Stimulated activated CD4-positive, alpha-beta T cell treated with anti-CD3 and anti-CD28 coated beads, TNF-alpha, amount 100 ng/mL, for 4 hours (primary cell): Measurements from ENCODE around the gene NFKBIA.
A peak's percentile ranks its signal among the peaks of the same experiment; 100 is the strongest.
"Not testable (repeated sequence)": the region's sequence is repeated elsewhere in the genome, so short reads cannot be mapped to it uniquely, and the experiment has no call there.

Source experiments
- DNase-seq, 3 experiments: peaks; one replicate each; pipeline ENCODE4 v3.0.0-alpha.2; 2020; ENCODE audit warnings: low read depth in 3 of 3

NFKBIA gene

GRCh38 chr14:35368583-35369392 is 35.8 kb downstream of the NFKBIA start:
- no peak for DNase-seq

DNA sequence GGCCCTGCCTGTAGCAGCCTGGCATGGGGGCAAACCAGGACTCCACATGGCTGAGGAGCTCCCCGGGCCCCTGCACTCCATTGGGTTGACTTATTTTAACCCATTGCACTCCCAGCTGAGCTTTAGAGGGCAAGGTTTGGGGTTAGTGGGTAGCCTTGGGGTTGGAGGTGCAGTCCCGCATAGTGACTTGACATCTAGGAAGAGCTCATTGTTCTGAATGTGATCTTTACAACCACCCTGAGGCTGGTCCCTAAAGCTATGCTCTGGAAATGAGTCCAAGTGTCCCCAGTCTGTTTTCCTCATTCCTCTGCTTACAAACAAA is 36.4 kb downstream of the NFKBIA start:
- DNase-seq, result no peak

DNA sequence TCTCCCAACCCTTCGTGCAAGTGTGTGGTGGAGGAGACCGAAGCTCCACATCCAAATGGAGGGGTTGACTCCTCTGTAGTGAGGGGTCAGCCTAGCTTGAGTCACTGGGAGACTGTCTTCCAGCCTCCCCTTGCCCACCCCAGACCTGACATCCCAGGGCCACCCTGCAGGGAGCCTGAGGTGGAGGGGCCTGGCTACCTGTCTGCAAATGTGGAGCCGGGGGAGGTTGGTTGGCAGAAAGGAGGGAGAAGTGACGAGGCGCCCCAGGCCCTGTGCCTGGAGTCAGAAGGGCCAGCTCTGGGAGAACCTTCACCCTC is 37.5 kb downstream of the NFKBIA start:
- DNase-seq, result no peak

- no peak for DNase-seq
Observed at GRCh38 chr14:35366521-35366976, 38.0 kb downstream of the NFKBIA start.

DNA sequence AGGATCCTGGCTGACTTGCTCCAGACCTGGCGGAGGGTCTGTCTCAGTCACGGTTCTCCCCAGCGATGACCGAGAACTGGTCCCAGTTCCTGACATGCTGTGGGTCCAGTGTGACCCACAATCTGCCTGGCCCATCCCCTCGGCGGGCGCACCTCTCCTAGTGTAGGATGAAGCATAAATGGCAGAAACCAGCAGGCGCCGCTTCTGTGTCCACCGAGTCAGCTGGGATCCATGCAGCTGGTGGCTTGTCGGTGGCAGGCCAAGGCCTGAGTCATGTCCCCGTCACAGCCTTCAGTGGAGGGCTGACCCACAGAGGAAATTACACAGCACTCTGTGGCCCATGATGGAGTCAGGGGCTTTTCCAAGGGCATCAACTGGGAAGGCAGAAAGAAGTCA is 38.5 kb downstream of the NFKBIA start:
- no peak for DNase-seq

DNA sequence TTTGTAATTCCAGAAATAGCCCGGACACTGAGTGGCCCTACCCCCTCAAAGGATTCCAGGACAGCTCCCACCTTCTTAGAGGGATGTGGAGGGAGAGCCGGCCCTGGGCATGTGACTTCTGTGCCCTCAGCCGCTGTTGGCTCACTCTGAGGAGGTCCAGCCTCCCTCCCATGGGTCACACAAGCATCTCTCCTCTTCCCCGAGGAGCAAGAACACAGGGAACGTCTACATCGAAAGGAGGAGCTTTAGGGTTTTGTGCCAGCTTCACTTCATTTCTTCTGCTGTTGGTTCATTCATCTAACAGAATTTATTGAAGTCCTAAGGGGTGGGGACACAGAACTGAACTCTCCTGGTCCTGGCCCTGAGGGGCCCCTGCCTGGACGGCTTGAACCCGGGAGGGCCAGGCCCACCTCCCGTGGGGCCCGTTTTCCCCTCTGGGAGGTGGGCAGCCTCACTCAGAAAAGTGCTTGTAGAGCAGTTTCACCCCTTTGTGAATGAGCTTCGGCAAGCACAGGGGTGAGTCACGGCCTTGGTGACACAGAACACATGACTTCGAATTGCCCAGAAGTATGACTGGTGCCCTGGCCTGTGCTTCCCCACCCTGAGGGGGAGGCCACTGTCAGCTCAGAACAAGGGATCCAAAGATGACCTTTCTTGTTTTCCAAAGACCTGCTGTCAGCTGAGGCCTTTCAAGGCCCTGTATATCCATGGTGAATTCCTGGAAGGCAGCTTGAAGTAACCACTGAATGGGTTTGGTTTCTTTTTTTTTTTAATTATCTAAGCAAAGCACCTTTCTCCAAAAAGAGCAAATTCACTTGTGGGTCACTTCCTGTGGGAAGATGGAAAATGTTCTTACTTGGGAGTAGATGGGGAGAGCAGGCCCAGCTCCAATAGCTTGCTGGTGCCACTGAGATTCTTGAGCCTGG is 39.2 kb downstream of the NFKBIA start:
- DNase-seq, result peak; percentile 43 to 54 (median 49)

DNA sequence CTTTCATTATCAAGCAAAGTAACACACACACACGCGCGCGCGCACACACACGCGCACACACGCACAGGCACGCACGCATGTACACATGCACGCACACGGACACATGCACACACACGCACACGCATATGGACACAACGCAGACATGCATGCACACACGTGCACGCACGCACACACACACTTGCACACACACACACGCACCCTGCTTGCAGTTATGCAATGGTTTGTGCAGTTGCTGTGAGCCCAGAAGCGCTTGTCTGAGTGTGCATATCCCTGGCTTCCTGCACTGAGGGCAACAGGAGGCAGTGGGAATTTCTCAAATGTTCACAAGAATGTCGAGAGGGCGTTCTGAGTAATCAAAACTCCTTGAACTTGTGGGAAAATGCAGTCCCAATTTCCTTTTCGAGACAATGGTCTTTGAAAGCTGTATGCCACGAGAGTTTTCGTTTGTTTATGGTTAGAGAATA is 41.6 kb downstream of the NFKBIA start:
- no peak for DNase-seq

- no peak for DNase-seq
Observed at GRCh38 chr14:35362450-35362849, 42.1 kb downstream of the NFKBIA start.

- no peak for DNase-seq
Observed at GRCh38 chr14:35361141-35361480, 43.4 kb downstream of the NFKBIA start.

DNA sequence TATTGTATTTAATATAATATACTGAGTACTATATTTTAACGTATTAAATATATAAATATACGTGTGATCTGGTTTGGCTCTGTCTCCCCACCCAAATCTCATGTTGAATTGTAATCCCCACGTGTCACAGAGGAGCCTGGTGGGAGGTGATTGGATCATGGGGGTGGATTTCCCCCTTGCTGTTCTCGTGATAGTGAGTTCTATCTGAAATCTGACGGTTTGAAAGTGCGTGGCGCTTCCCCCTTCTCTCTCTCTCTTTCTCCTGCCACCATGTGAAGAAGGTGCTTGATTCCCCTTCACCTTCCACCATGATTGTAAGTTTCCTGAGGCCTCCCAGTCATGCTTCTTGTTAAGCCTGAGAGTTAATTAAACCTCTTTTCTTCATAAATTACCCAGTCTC is 44.9 kb downstream of the NFKBIA start:
- not testable (repeated sequence) for DNase-seq

DNA sequence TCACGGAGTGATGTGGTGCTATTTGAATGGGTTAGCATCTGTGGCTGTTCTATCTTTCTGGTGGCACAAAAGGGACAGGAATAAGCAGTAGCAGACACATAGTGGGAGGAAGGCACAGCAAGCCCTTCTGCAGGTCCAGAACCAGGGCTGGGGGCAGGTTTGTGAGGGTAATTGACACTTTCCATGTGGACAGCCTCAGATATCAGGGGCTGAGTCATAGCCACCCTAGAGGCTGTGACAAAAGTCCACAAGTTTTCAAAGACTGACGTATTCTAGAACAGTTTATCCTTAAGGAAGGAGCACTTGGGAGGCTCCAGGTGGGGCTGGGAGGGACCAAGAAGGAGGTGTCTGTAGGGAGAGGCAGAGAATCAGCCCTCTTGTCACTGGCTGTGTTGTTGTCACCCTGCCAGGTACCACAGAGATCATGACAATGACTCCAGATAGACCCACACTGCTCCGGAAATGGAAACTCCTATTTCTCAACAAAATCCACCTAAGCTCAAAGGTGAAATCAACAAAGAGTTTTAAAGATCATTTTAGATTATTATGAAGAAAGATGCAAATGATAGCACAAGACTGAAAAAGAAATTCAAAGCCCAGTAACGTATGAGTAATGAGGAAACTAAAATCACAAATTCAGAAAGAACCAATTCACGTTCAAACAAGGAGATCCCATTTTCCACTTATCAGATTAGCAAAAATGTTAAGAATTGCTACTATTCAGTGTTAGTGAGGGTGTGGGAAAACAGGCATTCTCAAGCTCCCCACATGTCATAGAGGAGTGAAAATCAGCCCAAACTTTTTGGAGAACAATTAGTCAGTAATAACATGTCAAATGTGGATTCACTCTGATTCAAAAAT is 48.3 kb downstream of the NFKBIA start:
- no peak for DNase-seq

GRCh38 chr14:35355235-35355634 is 49.3 kb downstream of the NFKBIA start:
- not testable (repeated sequence) for DNase-seq

GRCh38 chr14:35353409-35354172 is 51.0 kb downstream of the NFKBIA start:
- DNase-seq, result no peak

DNA sequence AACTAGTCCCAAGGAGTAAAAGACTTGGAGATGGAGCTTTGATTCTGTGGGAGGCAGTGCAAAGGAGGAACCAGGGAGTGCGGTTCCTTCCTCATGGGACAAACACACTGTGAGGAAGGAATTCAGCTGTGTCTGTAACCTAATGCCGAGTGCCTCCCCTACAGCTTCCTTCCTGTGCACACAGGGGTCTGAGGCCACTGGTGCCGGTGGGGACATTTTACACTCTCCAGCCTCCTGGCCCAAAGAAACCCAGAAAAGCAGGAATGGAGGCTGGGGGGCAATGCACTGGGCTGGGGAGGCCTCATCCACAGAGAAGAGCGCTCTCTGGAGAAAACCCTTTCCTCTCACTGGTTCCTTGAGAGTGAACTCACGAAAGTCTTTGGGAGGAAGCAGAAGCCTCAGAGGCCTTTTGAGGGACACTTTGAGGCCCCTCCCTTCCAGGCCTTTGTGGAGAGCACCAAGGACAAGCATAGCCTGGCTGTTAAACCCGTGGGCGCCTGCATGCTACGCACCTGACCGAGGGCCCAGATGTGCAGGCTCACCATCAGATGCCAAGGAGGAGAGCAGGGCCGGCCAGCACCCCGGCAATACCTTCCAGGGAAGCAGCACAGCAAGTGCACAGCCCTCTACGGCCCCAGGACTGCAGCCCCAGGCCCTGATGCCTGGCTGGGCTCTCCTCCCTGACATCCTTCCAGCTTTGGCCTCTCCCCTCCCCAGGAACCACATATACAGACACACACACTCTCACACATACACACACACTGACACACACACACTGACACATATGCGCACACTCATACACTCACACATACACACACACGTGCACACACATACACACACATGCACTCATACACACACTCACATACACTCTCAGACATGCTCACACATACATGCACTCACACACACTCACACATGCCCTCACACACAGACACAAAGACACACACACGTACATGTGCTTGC is 52.0 kb downstream of the NFKBIA start:
- DNase-seq, result no peak

GRCh38 chr14:35351897-35352273 is 52.7 kb downstream of the NFKBIA start:
- no peak for DNase-seq
